ENCODE data around the gene ADAMTS2. TPM values are rescaled to one million over a fixed set of nuclear protein-coding genes. Genes with fewer than 3 reads are reported as not detected.
A peak's percentile ranks its signal among the peaks of the same experiment; 100 is the strongest.
"Not testable (repeated sequence)": the region's sequence is repeated elsewhere in the genome, so short reads cannot be mapped to it uniquely, and the experiment has no call there.

Gene ADAMTS2
- total RNA-seq, 1 donor from 2014 or later, result 49.3 TPM

DNA sequence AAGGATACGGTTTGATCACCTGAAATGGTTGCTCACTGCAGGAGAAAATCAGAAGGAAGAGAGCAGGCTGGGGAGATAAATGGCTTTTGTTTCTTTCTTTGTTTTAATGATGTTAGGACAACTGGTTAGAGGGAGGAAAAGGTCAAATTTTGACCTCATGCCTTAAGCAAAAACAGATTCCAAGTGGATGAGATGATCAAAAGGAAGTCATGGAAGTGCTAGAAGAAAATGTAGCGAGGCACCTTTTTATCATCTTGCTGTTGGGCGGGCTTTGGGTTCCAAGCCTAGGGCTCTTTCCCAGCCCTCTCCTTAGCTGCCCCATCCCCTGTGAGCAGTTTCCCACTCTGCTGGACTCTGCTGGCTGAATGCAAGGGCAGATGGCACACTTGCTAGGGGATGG lies 127.9 kb downstream of the ADAMTS2 start:
- no peak for DNase-seq

DNA sequence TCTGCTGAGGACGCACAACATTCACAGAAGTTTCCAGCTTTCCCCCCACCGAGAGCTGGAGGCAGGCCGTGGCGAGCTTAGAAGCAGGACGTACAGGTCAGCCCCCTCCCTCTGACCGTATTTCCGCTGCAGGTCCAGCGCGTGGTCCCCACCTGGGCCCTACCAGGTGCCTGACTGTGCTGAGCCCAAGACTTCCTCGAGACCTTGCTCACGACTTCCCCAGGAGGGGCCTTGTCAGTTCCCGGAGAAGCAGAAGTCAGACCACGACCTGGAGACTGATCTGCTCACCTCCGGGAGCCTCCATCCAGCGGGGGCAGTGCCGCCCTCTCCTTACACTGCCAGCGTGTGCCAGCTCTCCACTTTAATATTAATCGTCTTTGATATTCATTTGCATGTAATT lies 128.9 kb downstream of the ADAMTS2 start:
- DNase-seq, result not testable (repeated sequence)

DNA sequence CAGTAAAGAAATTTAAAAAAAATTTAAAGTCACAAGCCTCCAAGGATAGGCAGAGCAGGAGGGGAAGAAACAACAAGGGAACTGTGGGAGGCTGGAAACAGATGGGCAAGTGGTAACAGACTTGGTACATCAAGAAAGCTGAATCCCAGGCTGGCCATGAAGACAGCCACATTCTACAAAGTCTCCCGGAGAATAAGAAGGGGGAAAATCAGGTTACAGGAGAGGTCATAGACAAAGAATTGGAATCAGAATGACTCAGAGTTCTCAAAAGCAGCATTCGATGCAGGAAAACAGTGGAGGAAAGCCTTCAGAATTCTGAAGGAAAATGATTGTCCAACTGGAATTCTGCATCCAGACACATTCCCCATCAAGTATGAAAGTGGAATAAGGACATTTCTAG lies 129.7 kb downstream of the ADAMTS2 start:
- DNase-seq, result no peak

DNA sequence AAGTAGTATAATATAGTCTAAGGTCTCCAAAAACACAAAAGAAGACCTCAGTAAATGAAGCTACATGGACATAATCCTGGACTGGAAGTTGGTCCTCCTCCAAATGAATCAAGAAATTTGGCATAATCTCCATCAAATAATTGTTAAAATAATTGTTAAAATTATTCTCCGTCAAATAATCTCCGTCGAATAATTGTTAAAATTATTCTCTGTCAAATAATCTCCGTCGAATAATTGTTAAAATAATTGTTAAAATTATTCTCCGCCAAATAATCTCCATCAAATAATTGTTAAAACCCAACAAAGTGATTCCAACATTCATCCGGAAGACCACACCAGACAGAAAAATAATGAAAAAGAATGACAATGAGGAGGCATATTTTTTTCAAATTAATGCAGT lies 130.6 kb downstream of the ADAMTS2 start:
- no peak for DNase-seq

DNA sequence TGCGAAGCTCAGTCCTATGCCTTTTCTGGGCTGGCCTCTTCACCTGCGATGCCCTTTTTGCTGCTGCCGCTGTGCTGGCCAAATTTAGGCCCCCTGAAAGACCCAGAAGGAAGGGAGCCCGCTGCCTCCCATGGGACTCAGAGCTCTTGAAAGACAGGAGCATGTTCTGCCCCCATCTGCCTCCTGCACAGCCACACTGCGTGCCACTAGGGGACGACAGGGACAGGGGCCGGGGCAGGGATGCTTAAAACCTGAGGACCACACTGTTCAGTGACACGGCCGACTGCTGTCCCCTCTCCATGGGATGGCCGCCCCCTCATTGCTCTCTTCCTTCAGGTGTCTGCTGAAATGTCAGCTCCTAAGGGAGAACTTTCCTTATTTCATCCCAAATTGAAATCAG lies 132.4 kb downstream of the ADAMTS2 start:
- DNase-seq, result no peak

DNA sequence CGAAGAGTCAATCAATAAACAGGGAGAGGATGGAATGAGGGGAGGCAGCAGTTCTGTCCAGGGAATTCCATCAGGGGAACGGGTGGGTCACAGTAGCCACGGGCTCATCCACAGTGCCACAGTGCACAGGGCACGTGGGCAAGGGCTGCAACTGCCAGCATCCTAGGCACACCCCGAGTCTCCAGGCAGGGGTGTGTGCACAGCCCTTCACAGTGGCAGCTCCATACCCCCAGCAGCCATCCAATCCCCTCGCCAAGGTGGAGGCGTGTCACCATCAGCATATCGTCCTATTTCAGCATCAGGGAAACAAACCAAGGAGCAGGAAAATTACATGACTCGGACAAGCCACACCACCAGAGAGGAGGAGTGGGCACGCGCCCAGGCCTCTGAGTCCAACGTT lies 133.6 kb downstream of the ADAMTS2 start:
- no peak for DNase-seq

DNA sequence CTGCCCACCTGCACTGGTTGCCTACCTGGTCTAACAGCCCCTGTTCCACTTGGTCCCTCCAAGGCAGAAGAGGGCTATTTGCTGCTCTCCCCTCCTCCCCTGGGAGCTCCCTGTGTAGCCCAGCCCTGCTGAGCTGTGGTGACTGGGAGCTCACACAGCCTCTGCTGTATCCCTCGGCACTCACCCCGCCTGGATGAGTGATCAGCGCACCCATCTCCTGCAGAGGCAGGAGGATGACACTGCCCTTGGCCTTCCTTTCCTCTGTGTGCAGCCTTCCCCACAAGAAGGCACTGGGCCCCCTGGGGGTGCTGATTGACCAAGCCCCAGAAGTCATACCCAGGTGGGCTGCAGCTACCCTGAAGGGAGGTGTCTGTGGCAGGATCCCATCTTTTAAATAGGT lies 134.2 kb downstream of the ADAMTS2 start:
- DNase-seq, result no peak

DNA sequence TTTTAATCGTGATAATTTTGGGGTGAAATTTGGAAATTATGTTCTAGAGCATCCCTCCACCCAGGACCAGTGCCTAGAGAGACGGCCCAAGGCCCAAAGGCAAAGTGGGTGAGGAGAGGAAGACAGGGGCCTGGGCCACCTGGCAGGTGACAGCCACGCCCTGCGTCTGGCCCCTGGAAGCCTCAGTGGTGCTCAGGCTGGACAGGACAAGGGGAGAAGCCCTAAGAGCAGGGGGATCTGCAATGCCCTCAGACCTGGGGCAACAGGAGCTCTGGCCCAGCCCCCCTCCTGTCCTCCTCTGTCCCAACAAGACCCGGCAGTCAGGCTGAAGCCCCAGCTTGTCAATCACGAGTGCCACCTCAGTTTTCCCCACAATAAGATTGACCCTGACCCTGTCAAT lies 134.8 kb downstream of the ADAMTS2 start:
- no peak for DNase-seq

DNA sequence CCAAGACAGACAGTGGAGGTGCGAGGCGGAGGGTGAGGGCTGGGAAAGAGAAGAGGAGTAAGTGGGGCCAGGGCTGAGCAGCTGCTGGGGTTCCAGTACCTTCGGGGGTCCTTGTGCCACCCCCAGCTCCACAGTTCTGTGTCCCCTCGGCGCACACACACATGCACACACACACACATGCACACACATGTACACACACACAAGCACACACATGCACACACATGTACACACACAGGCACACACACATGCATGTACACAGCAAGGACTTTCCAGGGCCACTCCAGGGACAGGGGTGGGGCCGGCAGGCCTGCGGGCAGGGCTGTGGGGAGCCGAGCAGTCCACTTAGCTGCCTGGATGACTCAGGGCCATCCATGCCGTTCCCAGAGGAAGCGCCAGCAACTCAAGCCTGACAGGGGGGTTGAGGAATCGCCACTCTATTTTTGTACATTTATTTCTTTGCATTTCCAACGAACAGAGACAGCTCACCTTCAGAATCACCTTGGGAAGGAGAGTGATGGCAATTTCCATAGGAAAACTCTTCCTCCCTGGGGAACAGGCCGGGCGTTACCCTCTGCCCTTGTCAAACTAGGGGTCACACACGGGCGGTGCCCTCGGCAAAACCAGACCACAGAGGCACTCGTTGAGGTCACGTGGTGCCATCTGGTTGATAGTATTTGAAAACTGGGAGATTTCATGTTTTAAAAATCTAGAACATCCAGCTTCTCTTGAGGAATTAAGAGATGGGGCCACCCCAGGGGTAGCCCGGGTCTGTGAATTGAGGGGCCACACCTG lies 135.7 kb downstream of the ADAMTS2 start:
- DNase-seq, result no peak

DNA sequence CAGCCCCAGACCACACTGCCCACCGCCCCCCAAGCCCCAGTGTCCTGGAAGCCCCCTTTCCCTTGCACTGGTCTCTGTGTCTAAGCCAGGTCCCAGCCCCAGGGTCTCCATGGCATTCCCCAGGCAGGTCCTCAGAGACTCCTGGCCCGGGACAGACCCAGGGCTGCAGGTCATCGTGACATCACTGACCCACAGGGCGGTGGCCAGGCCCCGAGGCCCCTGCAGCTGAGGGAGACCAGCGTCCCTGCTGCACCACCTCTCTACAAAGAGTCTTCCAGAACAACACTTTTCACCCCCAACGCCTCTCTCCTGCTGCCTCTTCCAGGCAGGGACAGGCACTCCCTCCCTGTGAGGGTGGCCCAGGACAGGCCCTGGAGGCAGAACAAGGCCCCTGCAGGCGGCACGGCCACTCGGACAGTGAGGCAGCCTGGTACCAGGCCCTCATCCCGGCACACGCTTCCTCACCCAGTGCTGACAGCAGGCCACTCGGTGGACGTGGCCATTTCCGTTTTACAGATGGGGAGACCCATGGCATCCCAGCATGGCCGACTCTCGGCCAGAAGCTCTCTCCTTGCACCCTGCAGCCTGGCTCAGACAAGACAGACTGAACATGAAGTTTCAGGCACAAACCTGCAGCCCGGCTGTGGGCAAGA lies 136.4 kb downstream of the ADAMTS2 start:
- no peak for DNase-seq

DNA sequence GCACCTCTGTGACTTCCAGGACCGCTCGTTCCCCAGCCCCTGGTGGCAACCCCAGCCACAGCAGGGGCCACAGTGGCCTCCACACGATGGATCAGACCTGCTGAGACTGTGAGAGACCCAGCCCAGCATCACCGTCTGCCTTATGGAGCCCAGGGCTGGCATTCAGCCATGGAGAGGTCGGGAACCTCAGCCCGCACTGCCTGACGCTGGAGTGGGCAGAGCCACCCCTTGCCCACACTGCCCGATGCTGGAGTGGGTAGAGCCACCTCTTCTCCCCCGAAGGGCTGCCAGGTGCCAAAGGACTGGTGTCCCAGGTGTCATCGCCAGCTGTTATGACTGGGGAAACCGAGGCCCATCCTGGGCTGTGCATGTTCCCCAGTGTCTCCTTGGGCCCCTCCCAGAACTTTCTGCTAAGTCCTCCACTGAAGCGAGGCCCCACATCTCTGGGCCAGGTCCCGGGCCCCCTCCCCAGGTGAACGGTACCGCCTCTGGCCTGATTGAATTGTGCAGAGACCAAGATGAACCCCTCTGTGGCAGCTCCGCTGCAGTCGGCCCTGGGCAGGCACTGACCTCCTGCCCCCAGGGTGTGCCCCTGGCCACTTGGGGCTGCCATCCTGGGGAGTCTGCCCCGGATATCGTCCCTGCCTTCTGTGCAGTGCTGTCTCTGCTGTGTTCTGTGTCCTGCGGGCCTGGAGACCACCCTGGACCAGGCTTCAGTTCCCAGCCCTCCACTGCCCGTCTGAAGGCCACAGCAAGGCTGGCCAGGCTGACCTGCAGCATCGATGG lies 137.1 kb downstream of the ADAMTS2 start:
- no peak for DNase-seq

DNA sequence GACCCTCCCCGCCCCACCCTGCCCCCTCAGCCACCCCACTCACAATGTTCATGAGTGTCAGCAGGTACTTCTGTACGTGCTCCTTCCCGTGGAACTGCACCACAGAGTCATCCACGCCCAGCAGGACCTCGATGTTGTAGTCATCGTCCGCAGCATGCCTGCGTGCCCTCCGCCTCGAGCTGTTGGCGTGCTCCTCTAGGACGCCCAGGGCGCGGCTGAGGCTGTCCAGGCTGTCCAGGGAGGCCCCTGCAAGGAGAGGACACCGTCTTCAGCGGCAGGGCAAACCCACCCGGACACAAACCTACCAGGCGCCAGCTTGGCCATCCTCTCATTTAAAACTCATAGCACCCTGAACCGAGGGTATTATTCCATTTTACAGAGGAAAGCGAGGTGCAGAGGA lies 137.8 kb downstream of the ADAMTS2 start:
- DNase-seq, result no peak

DNA sequence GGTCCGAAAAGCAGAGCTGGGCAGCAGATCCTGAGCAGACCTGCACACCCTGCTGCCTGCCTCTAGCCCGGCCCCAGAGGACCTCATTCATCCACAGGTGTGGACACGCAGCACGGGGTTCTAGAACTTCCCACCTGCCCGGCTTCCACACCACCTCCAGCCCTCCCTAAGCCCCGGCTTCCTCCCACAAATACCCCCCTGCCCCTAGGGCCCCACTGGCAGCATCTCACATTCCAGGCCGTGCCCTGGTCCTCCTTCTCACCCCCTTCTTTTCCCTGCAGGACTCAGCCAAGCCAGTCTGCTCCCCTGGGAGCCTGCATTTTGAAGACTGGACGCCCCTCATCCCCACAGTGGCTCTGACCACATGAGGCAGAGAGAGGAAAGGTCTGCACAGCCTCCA lies 138.9 kb downstream of the ADAMTS2 start:
- no peak for DNase-seq

DNA sequence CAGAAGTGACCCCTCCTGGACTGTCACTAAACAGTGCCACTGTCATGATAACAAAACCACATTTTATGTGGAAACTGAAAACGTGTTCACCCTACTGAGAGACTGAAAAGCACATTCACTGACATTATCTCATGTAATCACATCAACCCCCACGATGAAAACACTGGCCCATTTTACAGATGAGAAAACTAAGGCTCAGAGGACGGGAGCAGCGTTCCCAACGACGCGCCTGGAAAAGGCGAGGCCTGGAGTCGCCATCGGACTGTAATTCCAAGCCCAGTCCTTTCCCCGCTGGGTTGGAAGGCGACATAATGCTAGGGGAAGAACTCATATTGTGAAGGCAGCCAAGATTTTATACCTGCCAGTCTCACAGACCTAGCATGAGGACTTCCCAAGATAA lies 140.0 kb downstream of the ADAMTS2 start:
- DNase-seq, result no peak

DNA sequence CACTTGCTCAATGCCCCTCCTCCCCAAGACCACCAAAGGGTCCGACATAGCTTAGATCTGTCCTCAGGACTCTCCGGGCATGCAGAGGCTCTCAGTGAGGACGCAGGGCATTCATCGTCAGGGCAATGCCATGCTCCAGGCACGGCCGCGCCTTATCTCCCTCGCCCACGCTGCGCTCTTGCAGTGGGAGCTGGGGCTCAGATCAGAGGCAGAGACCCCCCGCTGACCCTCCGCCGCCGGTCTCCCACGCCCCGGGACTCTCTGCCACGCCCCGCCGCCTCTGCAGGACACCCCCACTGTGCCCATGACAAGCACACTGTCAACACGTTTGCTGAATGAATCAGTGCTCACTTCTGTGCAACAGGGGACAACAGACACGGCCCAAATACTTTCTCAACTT lies 140.7 kb downstream of the ADAMTS2 start:
- DNase-seq, result no peak

DNA sequence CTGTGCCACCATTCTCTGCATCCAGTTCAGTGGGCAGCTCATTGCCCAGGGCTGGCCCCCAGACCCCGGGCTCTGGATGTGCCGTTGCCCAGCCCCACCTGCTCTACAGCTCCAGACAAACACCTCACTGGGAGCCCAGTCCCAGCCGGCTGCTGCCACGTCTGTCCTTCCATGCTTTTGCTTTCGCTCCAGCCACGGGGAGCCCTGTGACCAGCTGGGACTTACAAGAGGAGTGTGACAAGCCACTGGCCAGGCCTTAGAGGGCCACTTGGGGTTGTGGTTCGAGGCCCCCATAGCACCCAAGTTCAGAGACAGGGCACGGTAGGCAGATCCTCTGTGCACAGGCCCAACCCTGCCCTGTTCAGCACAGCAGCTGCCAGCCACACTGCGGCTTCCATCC lies 142.0 kb downstream of the ADAMTS2 start:
- DNase-seq, result no peak

DNA sequence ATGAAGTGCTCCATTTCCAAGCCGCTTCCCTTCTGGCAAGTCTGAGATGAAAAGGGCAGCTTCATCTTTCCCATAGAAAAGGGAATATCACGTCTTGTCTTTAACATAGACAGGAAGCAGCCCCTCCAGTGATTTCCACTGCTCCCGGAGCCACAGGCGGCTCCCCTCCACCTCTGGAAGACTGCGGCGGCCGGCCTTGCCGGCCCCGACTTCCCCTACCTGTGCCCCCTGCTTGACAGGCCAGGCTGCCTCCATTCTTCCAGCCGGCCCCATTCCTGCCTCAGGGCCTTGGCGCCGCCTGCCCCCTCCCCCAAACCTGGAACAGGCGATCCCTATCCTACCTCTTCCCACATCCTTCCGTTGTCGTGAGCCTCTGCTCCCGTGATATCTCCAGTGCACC lies 143.3 kb downstream of the ADAMTS2 start:
- DNase-seq, result no peak

DNA sequence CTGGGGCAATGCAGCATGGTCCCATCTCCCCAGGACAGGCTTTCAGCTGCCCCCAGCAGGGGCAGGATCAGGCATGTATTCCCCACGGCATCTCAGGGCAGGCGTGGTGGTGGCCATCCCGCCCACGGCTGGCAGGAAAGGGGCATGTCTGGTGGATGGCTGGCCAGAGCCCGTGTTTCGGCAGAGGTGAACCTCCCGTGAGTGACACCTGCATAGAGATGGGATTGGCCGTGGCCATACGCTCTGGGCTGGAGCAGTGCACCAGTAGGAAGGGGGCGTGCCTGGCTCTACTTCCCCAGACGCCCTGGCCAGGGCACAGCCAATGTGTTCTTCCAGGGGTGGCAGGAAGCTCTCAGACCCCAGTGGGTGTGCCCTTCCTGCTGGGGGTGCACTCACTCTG lies 146.0 kb downstream of the ADAMTS2 start:
- DNase-seq, result no peak

DNA sequence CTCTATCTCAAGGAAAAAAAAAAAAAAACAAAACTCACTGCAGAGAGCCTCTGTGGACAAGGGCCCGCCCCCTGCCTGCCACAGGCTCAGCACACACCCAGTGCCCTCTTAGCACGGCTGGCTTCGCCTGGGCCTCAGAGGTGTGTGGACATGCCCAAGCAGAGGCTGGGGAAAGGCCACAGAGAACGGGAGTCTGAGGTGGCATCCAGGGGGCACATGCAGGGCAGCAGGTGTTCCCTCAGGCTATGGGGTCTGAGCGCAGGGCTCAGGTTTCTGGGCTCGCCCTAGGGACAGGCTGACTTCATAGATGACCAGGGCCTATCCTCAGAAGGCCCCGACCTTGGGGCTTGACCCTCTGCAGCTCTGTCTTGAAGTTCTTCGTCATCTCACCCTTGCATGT lies 146.4 kb downstream of the ADAMTS2 start:
- no peak for DNase-seq

DNA sequence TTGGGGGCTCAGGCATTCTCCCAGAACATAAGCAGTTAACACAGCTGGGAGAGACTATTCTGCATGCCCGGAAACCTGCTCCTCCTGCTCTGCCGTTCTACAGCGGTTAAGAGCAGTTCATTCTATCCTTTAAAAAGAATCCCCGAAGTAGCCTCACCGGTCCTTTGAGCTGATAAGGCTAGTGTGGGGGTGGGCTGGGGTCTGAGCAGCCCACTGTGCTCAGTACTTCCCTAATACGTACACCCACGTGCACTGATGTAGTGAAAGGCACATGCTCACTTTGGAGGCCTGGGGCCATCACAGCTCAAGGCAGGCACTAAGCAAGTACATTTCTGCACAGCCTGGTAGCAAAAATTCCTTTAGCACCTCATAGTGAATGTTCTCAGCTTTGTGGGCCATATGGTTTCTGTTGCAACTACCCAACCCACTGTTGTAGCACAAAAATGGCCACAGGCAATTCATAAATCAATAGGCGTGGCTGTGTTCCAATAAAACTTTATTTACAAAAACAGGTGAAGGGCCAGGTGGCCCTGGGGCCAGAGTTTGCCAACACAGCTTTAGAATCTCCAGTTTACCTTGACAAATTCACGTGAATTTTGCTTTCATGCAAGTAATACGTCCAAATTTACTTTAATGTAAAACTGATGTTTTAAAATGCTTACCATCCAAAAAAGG lies 148.7 kb downstream of the ADAMTS2 start:
- no peak for DNase-seq

DNA sequence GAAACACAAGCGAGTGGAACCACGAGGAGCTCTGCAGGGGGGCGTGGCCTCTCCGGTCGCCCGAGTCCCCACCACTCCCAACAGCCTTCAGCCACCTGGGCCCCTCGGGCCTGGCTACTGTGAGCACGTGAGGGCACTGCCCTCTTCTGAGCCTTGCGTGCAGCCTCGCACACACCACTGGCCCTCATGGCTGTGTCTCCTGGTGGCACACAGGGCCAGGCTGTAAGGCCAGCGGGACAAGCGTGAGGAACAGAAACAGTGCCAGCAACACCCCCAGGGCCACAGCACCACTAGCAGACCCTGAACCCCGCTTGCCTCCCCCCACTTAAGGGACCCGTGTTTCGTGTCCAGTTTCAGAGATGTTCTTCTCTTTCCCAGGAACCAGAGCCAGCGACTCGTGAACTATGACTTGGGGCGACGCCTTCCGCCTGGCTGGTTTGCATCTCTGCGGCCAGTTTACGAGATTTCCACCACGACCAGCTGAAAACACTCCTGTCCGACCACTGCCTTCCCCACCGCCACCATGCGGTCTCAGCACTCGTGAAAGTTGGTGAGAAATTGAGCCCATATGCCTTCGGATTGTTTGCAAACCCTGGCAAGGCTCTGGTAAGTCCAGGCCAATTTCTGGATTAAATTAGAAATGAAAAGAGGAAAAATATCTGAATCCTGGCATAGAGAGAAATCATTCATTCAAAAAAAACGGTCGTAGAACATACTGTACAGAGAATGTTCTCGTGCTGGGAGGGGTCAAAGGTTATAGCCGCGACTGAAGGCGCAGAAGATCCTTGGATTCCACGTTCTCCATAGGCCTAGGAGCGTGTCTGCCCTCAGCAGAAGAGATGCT lies 149.5 kb downstream of the ADAMTS2 start:
- DNase-seq, result peak; percentile 25

DNA sequence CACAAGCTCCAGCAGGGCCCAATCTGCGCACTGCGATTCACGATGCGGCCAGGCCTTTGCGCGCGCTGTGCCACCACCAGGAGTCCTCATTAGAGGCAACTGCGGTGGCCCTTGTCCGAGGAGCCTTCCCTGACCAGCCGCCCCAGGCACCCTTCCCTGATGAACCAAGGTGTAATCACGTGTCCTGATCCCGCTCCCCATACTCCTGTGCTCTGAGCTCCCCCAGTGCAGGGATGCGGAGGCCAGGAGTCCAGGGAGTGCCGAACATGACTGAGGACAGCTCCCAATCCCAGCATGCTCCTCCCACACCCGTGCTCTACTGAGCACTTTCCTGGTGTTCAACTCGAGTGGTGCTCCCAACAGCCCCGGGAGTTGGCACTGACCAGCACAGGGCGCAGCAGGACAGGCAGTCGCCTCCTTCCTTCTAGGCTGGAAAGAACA lies 150.3 kb downstream of the ADAMTS2 start:
- DNase-seq, result no peak

Data from skin of body (tissue), 2 donors.